Superior temporal gyrus (tissue), 1 donor: ENCODE data around the gene SF3A2.

Experiments used
- DNase-seq: peaks from one replicate; pipeline ENCODE4 v3.0.0-alpha.2; 2016; ENCODE audit errors: extremely low spot score

The SF3A2 gene

DNA sequence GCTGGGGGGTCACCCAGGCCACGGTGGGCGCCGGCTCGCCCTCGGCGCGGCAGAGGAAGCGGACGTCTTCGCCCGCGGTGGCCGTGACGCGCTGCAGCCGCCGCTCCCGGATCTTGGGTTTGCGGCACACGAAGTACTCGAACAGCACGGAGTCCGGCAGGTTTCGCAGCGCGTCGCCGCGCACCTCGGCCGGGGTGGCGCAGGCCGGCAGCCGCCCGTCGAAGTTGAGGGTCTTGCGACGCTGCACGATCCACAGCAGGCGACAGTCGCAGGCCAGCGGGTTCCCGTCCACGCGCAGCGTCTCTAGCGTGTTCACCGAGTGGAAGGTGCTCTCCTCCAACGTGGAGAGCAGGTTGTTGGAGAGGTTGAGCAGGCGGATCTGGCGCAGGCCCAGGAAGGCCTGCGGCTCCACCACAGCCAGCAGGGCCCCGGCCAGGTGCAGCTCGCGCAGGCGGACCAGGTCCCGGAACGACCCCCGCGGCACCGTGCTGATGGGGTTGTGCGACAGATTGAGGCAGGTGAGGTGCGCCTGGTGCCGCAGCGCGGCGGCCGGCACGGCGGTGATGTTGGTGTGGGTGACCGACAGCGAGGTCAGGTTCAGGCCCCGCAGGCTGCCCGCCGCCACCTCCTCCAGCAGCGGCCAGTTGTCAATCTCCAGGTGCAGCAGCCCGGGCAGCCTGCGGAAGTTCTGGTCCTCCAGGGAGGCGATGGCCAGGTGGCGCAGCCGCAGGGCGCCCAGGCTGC lies 54.0 kb downstream of the SF3A2 start:
- DNase-seq: no peak

DNA sequence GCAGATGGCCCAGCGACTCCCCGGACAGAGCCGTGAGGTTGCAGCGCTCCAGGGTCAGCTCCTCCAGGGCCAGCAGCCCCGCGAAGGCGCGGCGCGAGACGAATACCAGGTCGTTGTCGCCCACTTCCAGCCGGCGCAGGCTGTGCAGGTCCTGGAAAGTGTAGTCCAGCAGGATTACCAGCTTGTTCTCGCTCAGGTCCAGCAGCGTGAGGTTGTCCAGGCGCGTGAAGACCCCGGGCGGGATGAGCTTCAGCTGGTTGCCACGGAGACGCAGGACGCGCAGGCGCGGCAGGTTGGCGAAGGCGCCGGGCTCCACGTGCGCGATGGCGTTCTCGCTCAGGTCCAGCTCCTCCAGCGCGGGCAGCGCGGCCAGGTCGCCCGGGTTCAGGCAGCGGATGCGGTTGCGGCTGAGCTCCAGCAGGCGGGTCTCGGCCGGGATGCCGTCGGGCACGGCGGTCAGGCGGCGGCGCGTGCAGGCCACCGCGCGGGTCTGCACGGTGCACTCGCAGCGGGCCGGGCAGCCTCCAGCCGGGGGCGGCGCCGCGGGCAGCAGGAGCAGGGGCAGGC lies 54.6 kb downstream of the SF3A2 start:
- no peak for DNase-seq

DNA sequence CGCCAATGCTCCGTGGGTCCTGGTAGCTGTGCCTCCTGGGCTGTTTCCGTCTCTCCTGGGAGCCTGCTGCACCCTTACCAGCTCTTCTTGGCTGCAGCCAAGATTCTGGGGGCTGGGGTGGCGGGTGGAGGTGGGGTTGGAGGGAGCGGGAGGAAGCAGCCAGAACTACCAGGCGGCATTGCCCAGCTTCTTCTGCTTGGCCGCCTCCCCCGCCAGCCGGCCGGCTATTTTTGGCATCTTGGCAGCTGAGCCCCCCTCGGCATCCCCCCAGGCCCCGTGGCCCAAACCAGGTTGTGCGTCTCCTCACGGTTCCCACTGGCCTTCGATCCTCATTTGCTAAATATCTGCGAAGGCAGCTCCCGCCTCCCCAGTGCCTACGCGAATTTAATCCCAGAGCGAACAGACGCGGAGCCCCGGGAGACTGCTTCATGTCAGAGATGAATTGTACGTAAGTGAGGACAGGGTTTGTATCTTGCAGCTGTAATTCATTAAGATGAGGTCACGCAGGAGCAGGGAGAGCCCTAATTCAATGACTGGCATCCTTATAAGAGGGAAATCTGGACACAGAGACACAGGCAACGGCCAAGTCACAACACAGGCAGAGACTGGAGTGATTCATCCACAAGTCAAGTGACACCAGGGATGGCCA lies 58.2 kb downstream of the SF3A2 start:
- peak; percentile 36 for DNase-seq

DNA sequence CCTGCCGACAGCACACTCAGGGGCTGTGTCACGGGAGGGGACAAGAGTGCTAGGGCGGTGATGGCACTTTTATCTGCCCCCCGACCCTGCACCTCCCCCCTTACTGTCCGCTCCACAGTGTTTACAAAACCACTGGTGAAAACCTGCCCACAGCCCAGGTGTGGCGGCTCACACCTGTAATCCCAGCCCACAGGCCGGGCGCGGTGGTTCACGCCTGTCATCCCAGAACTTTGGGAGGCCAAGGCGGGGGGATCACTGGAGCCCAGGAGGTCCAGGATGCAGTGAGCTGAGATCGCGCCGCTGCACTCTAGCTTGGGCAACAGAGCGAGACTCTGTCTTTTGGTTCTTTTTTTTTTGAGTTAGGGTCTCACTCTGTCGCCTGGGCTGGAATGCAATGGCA lies 59.5 kb downstream of the SF3A2 start:
- DNase-seq: no peak
